ENCODE measurements around the gene TMEM18.

GRCh38 chr2:696999-697627 lies 19.9 kb upstream of the TMEM18 start:
- TF ChIP-seq SIN3A (IDR thresholded peaks at IDR 0.05; ENCODE audit: borderline replicate concordance, insufficient read depth, low read length): no peak
- no peak for TF ChIP-seq REST (IDR thresholded peaks at IDR 0.05; ENCODE audit: insufficient read depth in 1 of 2, low read depth in 2 of 2, low read length in 2 of 2)
- TF ChIP-seq TAF1 (IDR thresholded peaks at IDR 0.05; ENCODE audit: borderline replicate concordance, insufficient read depth, low read length): no peak

Measured in PFSK-1 (cell line).